GM12801 (cell line): ENCODE results near the gene C22orf15.

ENCODE experiments used
- TF ChIP-seq, protein P1 (sequence below): IDR thresholded peaks from one replicate; pipeline ENCODE4 v1.5.1; 2011; ENCODE audit warnings: control low read depth; ENCODE audit not compliant: insufficient read length; ENCODE audit errors: extremely low read depth

C22orf15 gene

DNA sequence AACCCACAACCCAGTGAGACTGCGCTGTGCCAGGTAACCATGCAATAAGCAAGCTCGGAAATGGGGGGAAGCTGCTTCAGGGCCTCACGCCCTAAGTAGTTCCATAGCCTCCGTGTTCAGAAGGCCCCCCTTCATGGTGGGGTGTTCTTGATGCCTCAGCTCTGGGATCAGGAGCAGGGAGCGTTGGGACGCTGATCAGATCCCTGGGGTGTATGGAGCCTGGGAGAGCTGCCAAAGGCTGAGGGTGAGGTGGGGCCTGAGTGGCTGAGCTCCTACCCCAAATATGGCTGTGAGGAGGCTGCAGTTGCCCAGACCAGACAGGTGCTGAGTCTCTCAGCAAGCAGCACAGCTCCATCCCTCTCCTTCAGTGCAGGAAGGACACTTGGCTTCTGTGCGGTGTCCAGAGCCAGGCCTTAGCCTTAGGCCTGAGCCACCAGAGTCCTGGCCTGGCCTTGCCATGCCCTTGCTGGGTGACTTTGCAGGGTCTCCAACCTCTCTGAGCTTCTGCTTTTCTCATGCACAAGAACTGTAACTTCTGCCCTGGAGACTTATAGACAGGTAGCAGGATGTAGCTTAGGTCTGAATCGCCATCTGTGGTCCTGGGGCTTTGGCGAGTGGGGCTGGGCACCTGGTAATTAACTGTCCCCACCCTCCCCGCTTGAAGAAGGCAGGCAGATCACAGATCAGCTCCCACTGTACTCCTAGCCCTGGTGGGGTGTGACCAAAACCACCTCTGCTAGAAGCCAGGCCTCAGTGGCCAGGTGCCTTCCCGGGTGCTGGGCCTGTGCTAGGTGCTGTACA, 15.2 kb downstream of the C22orf15 start:
- TF ChIP-seq, protein P1, sequence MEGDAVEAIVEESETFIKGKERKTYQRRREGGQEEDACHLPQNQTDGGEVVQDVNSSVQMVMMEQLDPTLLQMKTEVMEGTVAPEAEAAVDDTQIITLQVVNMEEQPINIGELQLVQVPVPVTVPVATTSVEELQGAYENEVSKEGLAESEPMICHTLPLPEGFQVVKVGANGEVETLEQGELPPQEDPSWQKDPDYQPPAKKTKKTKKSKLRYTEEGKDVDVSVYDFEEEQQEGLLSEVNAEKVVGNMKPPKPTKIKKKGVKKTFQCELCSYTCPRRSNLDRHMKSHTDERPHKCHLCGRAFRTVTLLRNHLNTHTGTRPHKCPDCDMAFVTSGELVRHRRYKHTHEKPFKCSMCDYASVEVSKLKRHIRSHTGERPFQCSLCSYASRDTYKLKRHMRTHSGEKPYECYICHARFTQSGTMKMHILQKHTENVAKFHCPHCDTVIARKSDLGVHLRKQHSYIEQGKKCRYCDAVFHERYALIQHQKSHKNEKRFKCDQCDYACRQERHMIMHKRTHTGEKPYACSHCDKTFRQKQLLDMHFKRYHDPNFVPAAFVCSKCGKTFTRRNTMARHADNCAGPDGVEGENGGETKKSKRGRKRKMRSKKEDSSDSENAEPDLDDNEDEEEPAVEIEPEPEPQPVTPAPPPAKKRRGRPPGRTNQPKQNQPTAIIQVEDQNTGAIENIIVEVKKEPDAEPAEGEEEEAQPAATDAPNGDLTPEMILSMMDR = no peak

DNA sequence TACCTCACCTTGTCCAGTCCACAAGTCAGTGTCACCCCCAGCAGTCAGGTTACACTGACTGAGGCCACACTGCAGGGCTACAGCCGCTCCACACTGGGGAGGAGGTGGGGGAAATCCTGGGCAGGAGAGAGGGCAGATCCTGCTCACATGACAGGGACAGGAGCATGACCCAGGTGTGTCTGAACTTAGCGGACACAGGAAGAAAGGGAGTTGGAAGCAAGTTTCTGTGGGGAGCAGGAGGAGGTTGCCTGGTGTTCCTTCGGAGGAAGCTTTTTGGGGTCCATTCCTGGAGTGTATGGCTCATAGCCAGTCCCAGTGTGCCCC, 15.7 kb downstream of the C22orf15 start:
- TF ChIP-seq, protein P1 = no peak

DNA sequence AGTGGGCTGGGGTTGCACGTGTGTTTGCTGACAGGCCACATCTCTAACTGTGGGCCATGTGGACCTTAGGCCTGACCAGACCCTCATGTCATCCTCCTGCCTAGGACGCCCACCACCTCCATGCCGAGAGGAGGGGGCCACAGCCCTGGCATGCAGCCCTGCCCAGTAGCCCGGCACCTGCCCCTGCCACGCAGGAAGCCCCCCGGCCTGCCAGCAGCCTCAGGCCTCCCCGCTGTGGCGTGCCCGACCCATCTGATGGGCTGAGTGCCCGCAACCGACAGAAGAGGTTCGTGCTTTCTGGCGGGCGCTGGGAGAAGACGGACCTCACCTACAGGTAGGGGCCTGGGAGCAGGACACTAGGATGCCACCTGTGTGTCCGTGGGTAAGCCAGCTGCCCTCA, 16.3 kb downstream of the C22orf15 start:
- TF ChIP-seq, protein P1 = no peak

DNA sequence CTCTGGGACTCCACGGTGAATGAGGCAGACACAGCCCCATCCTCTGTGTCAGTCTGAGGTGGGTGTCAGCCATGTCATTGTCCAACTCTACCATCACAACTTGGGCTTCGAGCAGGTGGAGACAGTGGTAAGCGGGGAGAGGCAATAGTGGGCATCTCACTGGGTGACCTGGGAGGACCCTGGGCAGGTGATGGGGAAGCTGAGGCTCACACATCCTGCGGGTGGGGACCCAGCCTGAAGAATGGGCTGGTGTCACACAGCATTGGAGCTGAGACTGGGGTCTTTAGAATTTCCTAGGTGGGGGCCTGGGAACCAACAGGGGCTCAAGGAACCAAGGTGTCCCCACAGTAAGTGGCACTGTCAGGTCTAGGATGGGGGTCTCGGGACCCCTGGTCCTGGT, 16.9 kb downstream of the C22orf15 start:
- TF ChIP-seq, protein P1 = no peak

DNA sequence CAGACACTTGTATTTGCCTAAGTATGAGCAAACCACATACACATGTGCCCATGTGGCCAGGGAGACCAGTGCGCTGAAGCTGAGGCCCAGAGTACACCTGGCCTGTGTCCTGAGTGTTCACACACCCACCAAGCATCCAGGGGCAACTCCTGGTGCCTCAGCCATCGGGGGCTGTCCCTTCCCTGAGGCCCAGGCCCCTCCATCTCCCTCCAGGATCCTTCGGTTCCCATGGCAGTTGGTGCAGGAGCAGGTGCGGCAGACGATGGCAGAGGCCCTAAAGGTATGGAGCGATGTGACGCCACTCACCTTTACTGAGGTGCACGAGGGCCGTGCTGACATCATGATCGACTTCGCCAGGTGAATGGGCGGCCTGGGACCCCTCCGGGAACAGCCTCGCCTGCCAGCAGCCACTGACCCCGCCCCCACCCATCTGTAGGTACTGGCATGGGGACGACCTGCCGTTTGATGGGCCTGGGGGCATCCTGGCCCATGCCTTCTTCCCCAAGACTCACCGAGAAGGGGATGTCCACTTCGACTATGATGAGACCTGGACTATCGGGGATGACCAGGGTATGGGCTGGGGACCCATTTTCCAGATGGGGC, 17.5 kb downstream of the C22orf15 start:
- TF ChIP-seq, protein P1 = no peak

DNA sequence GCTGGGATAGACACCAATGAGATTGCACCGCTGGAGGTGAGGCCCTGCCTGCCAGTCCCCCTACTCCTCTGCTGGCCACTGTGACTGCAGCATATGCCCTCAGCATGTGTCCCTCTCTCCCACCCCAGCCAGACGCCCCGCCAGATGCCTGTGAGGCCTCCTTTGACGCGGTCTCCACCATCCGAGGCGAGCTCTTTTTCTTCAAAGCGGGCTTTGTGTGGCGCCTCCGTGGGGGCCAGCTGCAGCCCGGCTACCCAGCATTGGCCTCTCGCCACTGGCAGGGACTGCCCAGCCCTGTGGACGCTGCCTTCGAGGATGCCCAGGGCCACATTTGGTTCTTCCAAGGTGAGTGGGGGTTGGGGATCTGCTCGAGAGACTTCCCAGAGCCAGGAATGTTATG, 18.3 kb downstream of the C22orf15 start:
- TF ChIP-seq, protein P1 = no peak

DNA sequence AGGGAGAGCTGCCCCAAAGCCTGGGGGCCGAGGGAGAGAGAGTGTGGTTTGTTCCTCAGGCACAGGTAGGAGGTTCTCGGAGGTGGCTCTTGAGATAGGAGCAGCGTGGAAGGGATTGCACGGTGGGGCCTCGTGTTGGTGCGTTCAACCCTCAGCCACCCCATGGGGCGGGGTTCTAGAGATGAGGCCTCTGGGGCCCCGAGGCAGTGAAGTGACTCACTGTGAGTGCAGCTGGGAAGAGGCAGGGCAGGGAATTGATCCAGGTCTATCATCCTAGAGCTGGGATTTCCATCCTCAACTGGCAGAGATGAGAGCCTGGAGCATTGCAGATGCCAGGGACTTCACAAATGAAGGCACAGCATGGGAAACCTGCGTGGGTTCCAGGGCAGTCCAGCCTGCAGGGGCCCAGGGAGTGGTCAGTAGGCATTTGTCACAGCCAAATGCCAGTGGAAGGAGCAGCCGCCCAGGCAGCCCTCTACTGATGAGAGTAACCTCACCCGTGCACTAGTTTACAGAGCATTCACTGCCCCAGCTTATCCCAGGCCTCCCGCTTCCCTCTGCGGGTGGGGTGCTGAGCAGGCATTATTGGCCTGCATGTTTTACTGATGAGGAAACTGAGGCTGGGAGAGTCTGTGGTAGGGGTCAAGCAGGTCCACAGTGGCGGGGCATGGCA, 18.9 kb downstream of the C22orf15 start:
- TF ChIP-seq, protein P1 = no peak
